HEK293 (cell line): ENCODE measurements around the gene PNPLA2.

Experiments
- KLF16 ChIP-seq: fragments of 450-650 bp; formaldehyde crosslinking; IDR thresholded peaks from 2 replicates; pipeline ENCODE4 v1.5.1; 2017; ENCODE audit warnings: missing biosample characterization, missing genetic modification characterization
- MZF1 ChIP-seq: fragments of 450-650 bp; formaldehyde crosslinking; IDR thresholded peaks from 2 replicates; pipeline ENCODE4 v1.5.1; 2017; ENCODE audit warnings: missing biosample characterization, missing genetic modification characterization, borderline replicate concordance
- ZBTB7A ChIP-seq: fragments of 450-650 bp; formaldehyde crosslinking; IDR thresholded peaks from 2 replicates; pipeline ENCODE4 v1.5.1; 2016; ENCODE audit warnings: low read depth, missing biosample characterization, missing genetic modification characterization
- TF ChIP-seq, protein P1 (sequence below): fragments of 450-650 bp; formaldehyde crosslinking; IDR thresholded peaks from 2 replicates; pipeline ENCODE4 v1.5.1; 2016; ENCODE audit warnings: missing biosample characterization, missing genetic modification characterization
- TF ChIP-seq, protein P2 (sequence below): fragments of 450-650 bp; formaldehyde crosslinking; IDR thresholded peaks from 2 replicates; pipeline ENCODE4 v1.5.1; 2016; ENCODE audit warnings: missing biosample characterization, missing genetic modification characterization
- TF ChIP-seq, protein P3 (sequence below): fragments of 450-650 bp; formaldehyde crosslinking; IDR thresholded peaks from 2 replicates; pipeline ENCODE4 v1.5.1; 2016; ENCODE audit warnings: missing biosample characterization, missing genetic modification characterization
- TF ChIP-seq, protein P4 (sequence below): fragments of 450-650 bp; formaldehyde crosslinking; conservative IDR thresholded peaks from 2 replicates; pipeline ENCODE4 v1.5.1; 2016; ENCODE audit warnings: low read depth, missing biosample characterization, missing genetic modification characterization
- TF ChIP-seq, protein P5 (sequence below): fragments of 450-650 bp; formaldehyde crosslinking; IDR thresholded peaks from 2 replicates; pipeline ENCODE4 v1.5.1; 2017; ENCODE audit warnings: missing biosample characterization, missing genetic modification characterization

DNA sequence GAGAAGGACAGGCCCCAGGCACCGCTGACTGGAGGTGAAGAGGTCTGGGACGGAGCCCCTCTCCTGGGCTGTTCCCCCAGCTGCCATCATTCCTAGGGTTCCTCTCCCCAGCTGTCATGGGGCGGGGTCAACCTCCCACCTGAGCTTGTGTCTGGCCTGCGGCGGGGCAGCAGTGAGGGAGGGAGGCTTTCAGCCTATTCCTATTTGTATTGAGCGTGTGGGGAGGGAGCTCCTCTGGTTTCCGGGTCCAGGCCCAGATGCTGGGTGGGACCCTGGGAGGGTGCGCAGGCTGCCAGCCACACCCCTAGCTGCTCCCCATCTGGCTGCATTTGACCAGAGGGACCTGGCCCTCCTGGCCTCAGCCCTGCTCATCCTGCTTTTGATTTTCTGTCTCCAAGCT, 37.7 kb downstream of the PNPLA2 start:
- TF ChIP-seq, protein P1, sequence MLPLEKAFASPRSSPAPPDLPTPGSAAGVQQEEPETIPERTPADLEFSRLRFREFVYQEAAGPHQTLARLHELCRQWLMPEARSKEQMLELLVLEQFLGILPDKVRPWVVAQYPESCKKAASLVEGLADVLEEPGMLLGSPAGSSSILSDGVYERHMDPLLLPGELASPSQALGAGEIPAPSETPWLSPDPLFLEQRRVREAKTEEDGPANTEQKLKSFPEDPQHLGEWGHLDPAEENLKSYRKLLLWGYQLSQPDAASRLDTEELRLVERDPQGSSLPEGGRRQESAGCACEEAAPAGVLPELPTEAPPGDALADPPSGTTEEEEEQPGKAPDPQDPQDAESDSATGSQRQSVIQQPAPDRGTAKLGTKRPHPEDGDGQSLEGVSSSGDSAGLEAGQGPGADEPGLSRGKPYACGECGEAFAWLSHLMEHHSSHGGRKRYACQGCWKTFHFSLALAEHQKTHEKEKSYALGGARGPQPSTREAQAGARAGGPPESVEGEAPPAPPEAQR, result no peak
- TF ChIP-seq, protein P2, sequence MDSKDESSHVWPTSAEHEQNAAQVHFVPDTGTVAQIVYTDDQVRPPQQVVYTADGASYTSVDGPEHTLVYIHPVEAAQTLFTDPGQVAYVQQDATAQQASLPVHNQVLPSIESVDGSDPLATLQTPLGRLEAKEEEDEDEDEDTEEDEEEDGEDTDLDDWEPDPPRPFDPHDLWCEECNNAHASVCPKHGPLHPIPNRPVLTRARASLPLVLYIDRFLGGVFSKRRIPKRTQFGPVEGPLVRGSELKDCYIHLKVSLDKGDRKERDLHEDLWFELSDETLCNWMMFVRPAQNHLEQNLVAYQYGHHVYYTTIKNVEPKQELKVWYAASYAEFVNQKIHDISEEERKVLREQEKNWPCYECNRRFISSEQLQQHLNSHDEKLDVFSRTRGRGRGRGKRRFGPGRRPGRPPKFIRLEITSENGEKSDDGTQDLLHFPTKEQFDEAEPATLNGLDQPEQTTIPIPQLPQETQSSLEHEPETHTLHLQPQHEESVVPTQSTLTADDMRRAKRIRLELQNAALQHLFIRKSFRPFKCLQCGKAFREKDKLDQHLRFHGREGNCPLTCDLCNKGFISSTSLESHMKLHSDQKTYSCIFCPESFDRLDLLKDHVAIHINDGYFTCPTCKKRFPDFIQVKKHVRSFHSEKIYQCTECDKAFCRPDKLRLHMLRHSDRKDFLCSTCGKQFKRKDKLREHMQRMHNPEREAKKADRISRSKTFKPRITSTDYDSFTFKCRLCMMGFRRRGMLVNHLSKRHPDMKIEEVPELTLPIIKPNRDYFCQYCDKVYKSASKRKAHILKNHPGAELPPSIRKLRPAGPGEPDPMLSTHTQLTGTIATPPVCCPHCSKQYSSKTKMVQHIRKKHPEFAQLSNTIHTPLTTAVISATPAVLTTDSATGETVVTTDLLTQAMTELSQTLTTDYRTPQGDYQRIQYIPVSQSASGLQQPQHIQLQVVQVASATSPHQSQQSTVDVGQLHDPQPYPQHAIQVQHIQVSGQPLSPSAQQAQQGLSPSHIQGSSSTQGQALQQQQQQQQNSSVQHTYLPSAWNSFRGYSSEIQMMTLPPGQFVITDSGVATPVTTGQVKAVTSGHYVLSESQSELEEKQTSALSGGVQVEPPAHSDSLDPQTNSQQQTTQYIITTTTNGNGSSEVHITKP (tag by site-specific recombination), result no peak
- TF ChIP-seq, protein P3, sequence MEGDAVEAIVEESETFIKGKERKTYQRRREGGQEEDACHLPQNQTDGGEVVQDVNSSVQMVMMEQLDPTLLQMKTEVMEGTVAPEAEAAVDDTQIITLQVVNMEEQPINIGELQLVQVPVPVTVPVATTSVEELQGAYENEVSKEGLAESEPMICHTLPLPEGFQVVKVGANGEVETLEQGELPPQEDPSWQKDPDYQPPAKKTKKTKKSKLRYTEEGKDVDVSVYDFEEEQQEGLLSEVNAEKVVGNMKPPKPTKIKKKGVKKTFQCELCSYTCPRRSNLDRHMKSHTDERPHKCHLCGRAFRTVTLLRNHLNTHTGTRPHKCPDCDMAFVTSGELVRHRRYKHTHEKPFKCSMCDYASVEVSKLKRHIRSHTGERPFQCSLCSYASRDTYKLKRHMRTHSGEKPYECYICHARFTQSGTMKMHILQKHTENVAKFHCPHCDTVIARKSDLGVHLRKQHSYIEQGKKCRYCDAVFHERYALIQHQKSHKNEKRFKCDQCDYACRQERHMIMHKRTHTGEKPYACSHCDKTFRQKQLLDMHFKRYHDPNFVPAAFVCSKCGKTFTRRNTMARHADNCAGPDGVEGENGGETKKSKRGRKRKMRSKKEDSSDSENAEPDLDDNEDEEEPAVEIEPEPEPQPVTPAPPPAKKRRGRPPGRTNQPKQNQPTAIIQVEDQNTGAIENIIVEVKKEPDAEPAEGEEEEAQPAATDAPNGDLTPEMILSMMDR (tag by site-specific recombination), result no peak
- TF ChIP-seq, protein P4, sequence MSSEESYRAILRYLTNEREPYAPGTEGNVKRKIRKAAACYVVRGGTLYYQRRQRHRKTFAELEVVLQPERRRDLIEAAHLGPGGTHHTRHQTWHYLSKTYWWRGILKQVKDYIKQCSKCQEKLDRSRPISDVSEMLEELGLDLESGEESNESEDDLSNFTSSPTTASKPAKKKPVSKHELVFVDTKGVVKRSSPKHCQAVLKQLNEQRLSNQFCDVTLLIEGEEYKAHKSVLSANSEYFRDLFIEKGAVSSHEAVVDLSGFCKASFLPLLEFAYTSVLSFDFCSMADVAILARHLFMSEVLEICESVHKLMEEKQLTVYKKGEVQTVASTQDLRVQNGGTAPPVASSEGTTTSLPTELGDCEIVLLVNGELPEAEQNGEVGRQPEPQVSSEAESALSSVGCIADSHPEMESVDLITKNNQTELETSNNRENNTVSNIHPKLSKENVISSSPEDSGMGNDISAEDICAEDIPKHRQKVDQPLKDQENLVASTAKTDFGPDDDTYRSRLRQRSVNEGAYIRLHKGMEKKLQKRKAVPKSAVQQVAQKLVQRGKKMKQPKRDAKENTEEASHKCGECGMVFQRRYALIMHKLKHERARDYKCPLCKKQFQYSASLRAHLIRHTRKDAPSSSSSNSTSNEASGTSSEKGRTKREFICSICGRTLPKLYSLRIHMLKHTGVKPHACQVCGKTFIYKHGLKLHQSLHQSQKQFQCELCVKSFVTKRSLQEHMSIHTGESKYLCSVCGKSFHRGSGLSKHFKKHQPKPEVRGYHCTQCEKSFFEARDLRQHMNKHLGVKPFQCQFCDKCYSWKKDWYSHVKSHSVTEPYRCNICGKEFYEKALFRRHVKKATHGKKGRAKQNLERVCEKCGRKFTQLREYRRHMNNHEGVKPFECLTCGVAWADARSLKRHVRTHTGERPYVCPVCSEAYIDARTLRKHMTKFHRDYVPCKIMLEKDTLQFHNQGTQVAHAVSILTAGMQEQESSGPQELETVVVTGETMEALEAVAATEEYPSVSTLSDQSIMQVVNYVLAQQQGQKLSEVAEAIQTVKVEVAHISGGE, result no peak
- TF ChIP-seq ZBTB7A (tag by site-specific recombination) (no peak), MZF1 (tag by site-specific recombination) (no peak), KLF16 (no peak)
- TF ChIP-seq, protein P5, sequence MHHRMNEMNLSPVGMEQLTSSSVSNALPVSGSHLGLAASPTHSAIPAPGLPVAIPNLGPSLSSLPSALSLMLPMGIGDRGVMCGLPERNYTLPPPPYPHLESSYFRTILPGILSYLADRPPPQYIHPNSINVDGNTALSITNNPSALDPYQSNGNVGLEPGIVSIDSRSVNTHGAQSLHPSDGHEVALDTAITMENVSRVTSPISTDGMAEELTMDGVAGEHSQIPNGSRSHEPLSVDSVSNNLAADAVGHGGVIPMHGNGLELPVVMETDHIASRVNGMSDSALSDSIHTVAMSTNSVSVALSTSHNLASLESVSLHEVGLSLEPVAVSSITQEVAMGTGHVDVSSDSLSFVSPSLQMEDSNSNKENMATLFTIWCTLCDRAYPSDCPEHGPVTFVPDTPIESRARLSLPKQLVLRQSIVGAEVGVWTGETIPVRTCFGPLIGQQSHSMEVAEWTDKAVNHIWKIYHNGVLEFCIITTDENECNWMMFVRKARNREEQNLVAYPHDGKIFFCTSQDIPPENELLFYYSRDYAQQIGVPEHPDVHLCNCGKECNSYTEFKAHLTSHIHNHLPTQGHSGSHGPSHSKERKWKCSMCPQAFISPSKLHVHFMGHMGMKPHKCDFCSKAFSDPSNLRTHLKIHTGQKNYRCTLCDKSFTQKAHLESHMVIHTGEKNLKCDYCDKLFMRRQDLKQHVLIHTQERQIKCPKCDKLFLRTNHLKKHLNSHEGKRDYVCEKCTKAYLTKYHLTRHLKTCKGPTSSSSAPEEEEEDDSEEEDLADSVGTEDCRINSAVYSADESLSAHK, result no peak
